Suppressor macrophage (primary cell): Measurements from ENCODE around the gene CBARP.
A peak's percentile ranks its signal among the peaks of the same experiment; 100 is the strongest.

Experiments
- DNase-seq, 4 experiments: peaks; one replicate each; pipeline ENCODE4 v3.0.0-alpha.2; 2020 to 2022

The CBARP gene

DNA sequence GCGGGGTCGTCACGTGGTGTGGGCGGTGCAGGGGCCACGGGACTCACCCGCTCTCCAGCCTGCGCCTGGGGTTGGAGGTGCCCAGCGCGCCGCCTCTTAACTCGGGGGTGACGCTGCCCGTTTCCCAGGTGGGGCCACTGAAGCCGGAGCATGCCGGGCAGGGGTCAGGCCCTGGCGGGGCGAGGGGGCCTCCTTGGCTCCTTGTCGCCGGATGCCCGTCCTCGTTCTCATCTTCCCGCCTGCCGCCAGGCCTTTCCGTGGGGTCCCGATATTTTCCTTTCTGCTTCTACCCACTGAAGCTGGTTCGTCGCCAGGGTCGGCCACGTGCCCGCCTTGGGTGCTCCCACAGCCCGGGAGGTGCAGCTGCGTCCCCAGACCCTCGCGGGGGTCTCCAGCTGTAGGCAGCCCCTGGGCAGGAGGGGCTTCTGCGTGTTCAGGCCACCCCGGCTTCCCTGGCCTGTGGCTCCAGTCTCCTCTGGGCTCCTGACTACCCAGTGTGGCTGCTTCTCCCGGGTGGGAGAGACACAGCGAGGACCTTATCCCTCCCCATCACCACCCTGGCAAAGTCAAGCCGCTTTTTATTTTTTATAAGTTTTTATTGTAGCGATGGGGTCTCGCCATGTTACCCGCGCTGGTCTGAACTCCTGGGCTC lies 38.3 kb upstream of the CBARP start:
- no peak for DNase-seq

DNA sequence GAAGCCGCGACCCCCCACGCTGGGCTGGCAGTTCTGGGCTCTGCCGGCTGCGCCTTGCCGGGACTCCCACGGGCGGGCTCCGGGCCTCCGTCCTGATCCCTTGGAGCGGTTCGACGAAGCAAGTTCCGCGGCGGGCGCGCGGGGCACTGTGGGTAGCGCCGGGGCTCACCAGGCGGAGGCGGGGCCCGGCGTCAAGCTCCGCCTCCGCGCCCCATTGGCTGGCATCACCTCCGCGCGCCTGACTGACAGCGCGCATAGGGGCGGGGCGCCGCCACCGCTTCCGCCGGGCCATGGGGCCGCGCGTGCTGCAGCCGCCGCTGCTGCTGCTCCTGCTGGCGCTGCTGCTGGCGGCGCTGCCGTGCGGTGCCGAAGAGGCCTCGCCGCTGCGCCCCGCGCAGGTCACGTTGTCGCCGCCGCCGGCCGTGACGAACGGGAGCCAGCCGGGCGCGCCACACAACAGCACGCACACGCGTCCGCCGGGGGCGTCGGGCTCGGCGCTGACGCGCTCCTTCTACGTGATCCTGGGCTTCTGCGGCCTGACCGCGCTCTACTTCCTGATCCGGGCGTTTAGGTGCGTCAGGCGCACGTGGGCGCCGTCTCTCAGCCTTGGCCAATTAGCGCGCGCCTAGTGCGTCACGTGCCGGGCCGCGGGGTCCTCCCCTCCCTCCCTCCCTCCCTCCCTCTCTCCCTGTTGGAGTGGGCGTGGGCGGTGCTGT lies 37.6 kb upstream of the CBARP start, which contains the start of gene FAM174C:
TSS of gene FAM174C (plus strand) at position 271 of the 716 bp plus-strand sequence. CDS start at position 291, 20 bp downstream.
- DNase-seq: peak; percentile 98 to 99 (median 99)

DNA sequence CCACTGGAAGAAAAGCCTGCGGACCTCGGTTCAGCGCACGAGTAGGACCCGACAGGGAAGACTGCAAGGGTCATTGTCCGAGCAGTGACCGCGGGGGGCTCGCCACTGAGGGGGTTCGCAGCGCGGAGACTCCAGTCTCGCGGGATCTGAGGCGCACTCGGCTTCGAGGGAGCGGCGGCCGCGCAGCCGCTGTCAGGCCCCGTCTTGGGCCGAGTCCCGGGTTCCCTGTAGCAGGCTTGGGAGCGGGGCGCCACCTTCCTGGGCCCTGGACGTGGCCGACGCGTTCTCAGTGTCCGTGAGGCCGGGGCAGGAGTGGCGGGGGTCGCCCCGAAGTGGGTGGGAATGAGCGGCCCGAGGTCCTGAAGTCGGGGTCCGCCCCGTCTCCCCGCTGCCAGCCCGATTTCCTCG lies 37.1 kb upstream of the CBARP start:
- DNase-seq: no peak

DNA sequence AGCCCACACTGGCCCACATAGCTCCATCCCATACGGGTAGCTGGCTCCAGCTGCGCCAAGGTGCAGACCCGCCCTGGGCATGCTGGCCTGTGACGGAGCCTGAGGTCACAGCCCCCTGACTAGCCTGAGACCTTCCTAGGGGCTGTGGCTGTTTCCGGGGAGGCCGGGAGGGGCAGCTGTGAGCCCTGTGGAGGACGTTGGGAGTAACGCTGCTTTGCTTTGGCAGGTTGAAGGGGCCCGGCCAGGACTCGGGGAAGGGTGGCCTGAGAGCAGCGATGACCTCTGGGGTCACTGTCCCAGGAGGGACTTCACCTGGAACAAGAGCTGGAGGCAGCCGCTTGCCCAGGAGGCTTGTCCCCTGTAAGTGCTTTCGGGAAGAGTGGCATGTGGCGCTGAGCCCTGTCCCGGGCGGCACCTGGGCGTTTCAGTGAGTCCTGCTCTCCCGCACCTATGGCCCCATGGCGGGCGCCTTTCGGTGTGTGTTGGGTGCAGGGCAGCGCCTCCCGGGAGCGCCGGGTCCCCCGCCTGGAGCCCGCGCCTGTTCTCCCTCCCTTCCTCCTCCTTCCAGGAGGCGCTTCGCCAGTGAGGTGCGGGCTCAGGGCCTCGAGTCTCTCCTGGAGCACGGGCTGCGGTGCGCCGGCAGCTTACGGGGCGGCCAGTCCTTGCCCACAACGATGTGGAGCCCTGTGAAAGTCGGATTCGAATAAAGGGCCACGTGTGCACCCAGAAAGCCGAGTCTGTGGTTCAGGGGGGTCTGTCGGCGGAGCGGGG lies 36.5 kb upstream of the CBARP start:
- no peak for DNase-seq

DNA sequence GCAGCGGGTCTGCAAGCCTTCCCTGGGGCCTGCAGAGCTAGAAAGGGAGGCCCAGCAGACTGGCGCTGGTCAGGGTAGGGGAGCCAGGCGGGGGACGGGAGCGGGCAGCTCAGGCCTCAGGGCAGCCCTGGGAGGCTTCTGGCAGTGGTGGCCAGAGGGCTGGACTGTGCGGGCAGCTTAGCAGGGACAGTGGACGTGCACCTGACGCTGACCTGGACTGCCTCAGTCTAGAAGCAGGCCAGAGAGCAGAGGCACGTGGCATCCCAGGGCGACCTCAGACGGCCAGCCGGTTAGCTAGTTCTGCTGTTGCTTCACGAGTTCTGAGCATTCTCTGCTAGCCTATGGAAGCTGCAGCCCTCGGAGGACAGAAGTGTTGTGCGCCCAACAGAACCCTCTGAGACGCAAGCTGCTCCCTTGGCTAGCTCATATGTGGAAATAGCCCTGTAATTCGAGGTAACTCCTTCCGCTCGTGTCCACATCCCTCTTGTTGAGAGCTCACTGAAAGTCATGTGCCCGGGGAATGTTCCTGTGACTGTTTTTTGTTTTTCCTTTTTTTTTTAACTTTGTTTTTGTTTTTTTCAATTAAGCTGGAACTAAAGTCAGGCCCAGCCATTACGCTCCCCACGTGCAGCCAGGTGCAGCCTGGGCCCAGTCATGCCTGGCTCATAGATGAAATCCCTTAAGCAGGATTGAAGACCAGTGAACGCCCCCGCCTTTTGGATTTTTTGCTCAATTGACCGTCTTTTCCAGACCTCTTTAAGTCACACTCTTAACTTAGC lies 35.6 kb upstream of the CBARP start:
- peak; percentile 49 to 75 (median 68) for DNase-seq

DNA sequence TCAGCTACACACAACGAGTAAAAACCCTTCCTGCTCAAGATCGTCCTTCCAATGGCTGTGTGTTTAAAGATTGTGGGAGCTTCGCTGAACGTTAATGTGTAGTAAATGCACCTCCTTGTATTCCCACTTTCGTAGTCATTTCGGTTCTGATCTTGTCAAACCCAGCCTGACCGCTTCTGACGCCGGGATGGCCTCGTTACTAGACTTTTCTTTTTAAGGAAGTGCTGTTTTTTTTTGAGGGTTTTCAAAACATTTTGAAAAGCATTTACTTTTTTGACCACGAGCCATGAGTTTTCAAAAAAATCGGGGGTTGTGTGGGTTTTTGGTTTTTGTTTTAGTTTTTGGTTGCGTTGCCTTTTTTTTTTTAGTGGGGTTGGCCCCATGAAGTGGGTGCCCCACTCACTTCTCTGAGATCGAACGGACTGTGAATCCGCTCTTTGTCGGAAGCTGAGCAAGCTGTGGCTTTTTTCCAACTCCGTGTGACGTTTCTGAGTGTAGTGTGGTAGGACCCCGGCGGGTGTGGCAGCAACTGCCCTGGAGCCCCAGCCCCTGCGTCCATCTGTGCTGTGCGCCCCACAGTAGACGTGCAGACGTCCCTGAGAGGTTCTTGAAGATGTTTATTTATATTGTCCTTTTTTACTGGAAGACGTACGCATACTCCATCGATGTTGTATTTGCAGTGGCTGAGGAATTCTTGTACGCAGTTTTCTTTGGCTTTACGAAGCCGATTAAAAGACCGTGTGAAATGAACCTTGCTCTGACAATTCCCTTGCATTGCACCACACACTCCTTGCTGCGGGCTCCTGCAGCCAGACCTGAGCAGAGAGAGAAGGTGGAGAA lies 34.8 kb upstream of the CBARP start:
- peak; percentile 15 to 41 (median 35) for DNase-seq

DNA sequence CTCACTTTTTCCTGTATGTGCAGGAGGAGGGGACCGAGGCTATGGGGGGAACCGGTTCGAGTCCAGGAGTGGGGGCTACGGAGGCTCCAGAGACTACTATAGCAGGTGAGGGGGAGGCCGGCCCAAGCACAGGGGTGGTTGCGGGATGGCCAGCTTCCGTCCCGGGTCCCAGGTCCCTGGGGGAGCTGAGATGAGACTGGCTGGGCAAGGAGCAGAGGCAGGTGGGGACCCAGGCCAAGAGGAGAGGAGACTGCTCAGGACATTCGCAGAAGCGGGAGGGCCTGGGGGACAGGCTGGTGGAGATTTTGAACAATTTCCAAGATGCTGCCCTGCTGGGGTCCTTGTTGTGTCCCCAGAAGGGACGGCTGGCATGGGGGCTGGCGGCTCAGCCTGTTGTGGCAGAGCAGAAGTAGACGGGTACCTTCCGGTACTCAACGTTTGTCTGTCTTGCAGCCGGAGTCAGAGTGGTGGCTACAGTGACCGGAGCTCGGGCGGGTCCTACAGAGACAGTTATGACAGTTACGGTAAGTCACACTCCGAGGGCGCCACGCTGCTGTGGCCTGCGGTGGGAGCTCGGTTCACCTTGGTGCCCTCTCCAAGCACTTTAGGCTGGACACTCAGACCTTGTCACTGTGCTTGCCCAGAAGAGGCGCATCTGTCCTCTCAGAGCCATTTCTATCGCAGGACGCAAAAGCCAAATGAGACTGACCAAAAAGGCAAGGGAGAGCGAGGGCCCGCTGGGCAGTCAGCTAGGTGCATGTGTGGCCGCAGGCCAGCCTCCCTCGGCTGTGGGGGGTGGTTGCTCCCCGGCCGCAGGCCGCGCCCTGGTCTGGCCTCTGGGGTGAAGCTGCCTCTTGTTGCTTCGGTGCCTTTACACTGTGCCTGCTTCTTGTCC lies 34.0 kb upstream of the CBARP start:
- DNase-seq: no peak

DNA sequence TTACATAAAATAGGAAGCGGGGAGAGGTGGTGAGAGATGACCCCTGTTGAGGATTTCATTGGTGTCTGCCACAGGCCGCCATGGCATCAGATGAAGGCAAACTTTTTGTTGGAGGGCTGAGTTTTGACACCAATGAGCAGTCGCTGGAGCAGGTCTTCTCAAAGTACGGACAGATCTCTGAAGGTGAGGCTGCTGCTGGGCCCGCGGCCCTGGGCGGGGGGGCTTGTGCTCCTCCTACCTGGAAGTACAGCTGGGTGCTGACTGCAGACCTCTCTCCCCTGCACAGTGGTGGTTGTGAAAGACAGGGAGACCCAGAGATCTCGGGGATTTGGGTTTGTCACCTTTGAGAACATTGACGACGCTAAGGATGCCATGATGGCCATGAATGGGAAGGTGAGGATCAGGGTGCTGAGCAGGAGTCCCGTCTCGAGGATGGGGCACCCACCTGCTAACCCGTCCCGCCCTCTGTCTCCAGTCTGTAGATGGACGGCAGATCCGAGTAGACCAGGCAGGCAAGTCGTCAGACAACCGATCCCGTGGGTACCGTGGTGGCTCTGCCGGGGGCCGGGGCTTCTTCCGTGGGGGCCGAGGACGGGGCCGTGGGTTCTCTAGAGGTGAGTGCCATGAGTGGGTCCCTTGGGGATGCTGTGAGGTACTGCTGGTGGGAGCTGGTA lies 33.2 kb upstream of the CBARP start:
- DNase-seq: no peak

DNA sequence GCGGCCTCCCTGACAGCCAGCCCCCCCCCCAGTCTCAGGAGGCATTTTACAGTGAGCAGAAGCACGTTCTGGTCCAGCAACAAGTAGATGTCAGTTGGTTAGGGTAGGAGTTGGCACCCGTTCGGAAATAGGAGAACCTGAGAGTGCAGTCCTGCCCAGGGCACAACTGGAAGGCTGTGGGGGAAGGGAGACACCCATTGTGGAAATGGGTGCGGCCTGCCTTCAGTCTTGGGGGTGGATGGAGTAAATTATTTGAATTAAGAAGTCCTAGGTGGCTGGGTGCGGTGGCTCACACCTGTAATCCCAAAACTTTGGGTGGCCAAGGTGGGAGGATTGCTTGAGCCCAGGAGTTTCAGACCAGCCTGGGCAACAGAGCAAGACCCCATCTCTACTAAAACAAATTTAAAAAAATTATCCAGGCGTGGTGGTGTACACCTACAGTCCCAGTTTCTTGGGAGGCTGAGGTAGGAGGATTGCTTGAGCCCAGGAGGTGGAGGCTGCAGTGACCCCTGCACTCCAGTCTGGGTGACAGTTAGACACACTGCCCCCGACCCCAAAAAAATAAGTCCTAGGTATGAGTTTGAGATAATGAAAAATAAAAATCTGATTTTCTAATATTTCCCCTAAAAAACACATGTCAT lies 32.5 kb upstream of the CBARP start:
- peak in 2 of 4 experiments; percentile 52 to 63 for DNase-seq

DNA sequence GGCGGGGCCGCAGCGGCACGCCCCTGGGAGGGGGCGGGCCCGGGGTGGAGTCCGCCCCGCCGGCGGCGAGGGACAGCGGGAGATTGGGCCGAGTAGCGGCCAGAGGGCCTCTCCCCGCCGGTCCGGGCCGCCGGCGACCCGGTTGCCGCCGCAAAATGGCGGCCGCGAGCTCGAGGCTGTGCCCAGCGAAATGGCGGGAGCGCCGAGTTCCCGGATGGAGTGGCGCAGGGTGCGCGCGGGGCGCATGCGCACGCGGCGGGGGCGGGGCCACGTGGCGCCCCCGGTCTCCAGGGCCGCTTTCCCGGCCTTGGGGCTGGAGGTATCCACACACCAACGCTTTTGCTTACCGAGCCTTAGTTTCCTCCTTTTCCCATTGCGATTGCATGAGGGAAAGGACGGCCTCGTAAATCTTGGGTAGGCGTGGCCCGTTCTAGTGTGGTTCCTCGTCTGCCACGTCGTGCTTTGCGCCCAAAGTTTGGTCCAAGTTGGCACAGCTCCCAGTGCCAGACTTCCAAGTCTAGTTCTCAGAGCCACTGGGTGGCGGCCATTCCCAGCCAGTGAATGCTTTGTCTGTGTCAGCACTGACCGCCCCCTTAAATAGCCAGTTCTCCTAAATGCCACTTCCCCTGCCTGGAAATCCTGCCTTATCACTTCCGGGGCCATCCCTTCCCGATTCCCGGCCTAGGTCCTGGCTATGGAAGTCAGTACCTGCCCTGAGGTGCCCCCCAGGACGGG lies 31.8 kb upstream of the CBARP start:
- DNase-seq: peak; percentile 91 to 96 (median 93)

DNA sequence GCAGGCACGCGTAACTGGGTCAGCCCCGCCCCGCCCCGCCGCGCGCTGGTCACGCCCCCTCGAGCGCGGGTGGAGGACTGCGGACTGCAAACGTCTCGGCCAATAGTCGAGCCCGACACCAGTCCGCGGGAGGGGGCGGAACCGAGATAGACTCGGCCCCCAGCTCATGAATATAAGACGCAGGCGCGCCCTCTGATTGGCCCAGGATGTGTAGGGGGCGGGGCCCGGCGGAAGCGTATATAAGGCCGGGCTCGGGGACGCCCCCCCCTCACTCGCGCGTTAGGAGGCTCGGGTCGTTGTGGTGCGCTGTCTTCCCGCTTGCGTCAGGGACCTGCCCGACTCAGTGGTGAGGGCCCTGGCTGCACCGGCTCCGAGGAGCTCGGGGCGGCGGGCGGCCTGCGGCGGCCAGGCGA lies 31.3 kb upstream of the CBARP start, which contains the start of gene CIRBP:
TSS of gene CIRBP (plus strand) at position 268 of the 413 bp plus-strand sequence. CDS start 1,602 bp downstream, outside the sequence.
- DNase-seq: peak; percentile 100

DNA sequence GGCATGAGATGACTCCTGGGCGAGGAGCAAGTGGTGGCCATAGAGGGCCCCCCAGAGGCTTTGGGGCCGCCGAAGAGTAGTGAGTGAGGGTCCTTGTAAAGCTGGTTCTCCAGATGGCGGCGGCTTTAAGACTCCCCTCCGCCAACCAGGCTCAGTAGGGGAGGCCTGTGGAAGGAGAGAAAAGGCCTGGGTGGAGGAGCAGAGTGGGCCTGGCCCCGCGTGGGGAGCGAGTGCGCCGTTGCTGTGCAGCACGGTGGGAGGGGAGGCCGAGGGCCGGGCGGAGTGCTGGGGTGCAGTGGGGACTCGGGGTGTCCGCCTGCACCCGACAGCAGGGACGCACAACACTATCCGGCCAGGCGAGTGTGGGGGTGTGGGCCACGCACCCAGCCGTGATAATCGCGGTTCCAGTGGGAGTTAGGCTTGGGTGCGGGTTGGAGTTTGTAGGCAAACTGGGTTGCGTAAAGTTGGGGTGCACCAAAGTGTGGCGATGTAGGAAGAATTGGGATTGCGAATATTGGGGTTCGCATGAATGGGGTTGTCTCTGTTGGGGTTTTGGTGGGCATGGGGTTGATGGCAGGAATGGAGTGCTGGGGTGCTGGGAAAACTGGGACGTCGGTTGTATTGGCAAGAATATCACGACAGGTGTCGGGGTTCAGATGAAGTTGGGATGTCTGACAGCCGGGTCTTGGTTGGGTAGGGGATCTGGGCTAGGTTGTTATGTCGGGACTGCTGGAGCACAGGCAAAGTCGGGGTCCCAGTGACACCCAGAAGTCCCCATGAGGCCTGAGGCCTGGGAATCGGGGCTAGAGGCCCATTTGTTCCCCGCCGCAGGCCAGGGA lies 30.6 kb upstream of the CBARP start:
- no peak for DNase-seq

DNA sequence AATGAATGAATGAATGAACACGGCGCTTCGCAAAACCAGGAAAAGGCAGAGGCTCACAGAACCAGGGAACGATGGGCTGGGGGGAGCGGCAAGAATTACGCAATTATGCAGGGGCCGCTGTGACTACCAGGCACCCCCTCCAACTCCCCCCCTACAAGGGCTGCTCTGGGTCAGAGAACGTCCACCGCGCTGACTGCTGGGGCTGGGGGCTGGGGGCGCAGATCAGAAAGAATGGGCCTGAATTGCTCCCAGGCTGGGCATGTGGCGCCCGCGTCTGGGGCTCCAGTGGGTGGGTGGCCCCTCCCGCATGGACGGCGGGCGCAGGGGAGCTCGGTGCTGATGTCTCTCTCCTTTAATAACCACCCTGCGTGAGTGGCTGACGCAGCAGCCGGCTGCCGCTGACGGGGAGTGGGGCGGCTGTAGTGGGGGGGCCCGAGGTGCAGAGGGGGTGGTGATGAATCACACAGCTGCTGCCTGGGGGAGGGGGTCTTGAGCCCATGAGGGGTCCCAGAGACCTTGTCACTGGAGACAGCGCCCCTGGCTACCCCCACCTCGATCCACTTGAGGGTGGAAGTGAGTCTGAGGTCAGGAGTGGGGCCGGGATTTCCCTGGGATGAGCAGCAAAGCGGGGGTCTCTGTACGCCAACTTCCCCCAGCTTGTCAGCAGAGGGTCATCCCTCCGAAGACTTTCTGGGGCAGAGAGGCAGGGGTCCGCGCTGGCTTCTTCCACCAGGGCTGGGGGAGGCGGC lies 29.8 kb upstream of the CBARP start:
- peak; percentile 70 to 79 (median 76) for DNase-seq

DNA sequence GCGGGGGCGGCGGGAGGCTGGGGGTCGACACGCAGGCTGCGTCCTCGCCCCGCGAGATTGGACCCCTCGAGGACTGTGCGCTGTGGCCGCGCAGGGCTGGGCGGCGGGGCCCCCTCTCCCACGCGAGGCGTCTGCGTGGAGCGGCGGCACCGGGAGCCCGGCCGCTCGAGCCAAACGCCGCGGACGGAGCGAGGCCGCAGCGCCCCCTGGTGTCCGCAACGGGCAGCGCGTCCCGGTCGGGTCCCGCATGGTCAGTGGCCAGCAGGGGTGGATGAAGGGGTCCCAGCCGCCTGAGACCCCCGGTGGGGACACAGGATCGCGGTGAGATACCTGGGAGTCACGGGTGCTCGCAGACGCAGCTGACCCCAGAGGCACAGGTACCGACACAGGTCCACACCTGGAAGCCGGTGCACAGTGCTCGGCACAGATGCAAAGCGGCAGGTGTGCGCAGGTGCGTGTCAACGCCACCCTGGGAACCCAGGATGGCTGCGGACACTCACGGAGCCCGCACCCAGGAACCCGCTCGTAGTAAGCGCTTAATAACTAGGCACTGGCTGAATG lies 29.2 kb upstream of the CBARP start:
- peak; percentile 79 to 92 (median 90) for DNase-seq

DNA sequence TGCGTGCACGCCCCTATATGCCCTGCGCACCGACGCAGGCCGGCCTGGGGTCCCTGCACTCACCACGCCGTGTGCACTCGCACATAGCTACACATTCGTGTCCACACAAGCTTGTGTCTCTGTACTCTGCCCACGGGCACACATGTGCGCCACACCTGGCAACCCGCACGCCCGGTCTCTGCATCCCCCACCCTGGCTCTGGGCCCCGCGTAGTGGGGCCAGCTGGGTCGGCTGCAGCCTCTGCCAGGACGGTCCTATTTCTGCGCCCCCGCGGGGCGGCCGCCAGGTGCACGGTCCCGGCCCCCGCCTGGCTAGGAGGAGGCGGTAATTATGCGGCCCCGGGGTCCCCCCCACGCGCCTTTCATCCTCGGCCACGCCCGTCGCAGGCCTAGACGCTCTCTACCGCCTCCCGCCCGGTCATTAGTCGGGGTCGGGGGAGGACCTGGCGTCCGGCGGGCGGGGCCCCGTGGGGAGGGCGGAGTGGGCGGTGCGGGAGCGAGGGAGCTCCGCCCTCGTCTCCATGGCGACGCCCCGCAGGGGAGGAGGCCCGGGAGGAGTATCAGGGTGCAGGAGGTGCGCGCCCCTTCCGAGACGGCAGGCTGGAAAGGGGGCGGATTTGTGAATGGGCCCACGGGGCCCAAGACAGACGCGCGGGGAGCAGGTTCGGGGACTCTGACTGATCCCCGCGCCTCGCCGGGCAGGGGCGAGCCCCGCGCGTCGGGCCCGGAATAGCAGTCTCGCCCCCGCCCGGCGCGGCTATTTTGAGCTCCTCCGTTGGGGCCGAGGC lies 28.5 kb upstream of the CBARP start:
- peak; percentile 95 to 99 (median 97) for DNase-seq
